HG03135 (cell line): ENCODE data around the gene ANKRD34C.
"Not testable (repeated sequence)": the region's sequence is repeated elsewhere in the genome, so short reads cannot be mapped to it uniquely, and the experiment has no call there.

Experiments used
- ATAC-seq: cut with Tn5 transposase; IDR thresholded peaks from one replicate; pipeline ENCODE4 v1.9.1; 2021; ENCODE audit warnings: mild to moderate bottlenecking, moderate library complexity; ENCODE audit not compliant: unreplicated experiment

The ANKRD34C gene

DNA sequence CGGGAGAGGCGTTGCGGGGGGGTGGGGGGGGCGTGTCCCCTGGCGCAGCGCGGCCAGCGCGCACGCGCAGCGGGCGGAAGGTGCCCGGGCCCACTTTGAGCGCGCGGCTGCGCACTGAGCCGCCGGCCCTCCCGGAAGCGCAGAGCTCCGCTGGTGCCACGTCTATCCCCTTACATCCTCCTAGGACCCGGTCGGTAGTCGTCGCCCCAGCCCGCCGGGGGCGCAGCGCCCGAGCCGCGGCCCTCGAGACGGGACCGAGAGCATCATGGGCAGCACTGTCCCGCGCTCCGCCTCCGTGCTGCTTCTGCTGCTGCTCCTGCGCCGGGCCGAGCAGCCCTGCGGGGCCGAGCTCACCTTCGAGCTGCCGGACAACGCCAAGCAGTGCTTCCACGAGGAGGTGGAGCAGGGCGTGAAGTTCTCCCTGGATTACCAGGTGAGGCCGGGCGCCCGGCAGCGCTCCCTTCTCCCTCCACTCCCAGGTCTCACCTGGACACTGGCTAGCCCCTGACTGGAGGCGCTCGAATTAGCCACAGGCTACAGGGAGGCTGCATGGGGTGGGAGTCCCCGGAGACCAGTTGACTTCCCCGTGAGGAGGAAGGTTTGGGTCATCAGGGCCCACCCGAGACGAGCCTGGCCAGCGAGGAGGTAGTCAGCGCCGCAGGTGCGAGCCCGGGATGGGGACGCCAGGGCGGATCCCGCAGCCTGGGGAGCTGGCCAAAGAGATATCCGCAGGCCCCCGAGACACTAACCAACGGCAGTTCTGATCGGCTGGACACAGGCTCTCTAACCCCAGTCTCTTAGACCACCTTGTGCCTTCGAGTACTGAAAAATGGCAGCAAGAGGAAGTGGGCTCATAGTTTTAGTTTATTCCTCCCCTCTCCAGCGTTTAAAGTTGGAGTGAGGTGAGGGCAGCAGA, 28.7 kb downstream of the ANKRD34C start, which contains the start of gene TMED3:
Gene TMED3 (plus strand): TSS at position 128 of the 916 bp plus-strand sequence. CDS start 138 bp downstream, at position 266.
- peak; percentile 90 for ATAC-seq

DNA sequence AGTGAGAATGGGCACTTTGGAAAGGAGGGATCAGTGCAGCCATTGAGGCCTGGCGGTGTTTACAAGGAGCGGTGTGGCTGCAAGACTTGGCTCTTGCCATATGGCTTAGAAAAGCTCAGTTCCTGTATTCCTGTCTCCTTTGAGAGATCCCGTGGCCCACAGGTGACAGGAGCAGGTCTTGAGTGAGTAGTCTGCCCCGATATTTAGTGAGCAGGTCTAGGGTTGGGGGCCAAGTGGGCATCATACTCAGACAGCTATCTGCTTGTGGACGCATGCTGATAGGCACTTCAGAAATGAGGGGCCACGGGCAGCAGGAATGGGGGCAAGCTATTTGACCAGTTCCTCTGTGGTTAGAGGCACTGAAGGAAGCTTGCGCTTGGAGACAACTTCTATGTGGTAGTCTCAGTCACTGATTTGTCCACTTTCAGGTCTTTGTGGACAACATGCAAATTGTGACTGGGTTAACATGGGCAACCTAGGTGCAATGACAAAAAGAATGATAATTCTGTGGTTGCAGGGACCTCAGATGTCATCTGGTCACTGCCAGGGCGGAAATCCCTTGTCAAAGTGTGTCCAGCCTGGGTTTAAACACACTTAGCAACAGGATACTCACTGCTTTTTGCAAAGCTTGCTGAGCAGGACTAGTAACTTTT, 29.5 kb downstream of the ANKRD34C start:
- no peak for ATAC-seq

DNA sequence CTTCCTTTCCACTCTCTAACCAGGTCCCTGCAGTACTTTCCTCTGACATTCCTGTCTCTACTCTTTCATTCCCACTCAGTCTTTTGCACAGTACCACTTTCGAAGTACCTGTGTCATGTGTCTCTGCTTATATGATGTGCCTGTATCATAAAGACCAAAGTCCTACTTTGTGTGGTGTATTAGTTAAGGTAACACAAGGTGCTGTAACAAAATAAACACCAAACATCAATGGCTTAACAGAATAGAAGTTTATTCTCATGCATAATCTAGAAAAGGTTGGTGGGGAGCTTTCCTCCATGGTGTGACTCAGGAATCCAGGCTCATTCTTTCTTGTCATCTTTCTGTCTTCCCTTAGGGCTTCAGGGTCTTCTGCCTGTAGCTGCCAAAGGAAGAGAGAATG, 31.7 kb downstream of the ANKRD34C start:
- no peak for ATAC-seq

DNA sequence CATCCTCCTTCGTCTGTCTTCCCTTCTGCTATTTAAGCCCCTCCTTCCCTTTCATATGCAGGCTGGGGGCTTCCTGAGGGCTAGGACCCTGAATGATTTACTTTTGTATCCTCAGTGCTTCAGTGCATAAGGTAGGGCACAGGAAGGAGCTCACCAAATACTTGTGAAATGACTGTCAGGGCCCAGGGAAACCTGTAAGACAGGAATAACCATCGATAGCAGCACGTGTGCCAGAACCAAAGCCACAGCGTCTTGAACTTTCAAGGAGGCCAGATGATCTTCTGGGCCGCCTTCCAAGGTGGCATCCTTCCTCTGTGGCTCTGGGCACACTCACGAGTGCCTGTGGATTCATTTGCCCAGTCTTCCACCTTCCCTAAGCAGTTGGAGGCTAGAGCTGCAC, 32.3 kb downstream of the ANKRD34C start:
- ATAC-seq: no peak

DNA sequence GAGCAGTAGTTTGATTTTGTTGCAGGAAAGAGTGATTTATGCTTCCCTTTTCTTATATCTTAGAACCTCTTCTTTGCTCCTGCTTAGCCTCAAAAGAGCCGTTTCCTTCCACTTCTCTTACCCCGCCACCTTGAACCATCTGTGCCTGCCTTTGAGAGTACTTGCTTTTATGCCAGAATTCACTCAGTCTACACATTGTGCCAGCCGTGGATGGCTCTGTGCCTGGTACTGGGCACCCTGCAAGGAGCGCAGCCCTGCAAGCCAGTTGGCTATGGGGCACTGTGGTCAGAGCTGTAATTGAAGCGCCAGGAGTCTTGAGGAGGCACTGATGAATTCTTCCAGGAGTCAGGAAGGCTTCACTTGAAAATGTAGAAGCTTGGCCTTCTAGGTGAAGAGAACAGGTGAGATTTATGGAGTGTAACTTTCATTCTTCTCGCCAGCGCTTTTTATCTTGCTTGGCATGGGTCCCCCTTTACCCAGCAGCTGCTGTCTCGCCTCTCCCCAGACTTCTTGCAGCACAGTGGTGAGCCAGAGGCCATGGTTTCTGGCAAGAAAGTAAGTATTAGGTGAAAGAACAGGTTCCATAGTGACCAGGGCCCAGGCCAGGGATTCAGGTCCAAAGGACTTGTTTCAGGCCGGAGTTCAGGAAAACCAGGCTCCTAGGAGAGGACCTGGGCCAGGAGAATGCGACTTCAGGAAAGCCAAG, 33.3 kb downstream of the ANKRD34C start:
- no peak for ATAC-seq

DNA sequence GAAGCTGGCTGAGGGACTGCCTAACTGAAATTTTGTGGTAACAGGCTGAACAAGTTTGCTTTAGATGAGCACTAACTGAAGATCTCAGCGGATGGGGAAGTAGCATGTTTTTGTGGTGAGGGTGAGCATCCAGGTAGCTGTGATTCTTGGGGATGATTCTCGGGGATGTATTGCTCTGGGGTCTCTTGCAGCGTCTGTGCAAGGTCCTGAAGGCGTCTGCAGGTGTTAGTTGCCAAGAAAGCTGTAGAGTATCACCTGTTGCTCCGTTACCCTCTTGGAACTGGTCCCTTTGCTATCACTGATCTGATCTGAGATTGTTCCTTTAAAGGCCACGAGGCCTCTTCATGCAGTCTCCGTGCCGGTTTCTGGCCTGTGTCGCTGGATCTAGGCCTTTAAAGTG, 34.3 kb downstream of the ANKRD34C start:
- no peak for ATAC-seq

DNA sequence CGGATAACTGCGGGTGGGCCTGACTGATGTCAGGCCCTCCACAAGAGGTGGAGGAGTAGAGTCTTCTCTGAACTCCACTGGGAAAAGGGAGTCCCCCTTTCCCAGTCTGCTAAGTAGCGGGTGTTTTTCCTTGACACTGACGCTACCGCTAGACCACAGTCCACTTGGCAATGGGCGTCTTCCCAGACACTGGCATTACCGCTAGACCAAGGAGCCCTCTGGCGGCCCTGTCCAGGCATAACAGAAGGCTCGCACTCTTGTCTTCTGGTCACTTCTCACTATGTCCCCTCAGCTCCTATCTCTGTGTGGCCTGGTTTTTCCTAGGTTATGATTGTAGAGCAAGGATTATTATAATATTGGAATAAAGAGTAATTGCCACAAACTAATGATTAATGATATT, 37.5 kb downstream of the ANKRD34C start:
- ATAC-seq: not testable (repeated sequence)

DNA sequence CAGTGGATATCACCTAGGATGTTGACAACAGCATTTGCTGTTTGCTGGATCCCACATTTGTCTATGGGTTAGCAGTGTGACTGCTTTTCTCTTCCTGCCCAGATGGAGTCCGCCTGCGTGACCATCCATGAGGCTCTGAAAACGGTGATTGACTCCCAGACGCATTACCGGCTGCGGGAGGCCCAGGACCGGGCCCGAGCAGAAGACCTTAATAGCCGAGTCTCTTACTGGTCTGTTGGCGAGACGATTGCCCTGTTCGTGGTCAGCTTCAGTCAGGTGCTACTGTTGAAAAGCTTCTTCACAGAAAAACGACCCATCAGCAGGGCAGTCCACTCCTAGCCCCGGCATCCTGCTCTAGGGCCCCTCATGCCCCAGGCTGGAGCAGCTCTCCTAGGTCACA, 39.4 kb downstream of the ANKRD34C start:
- ATAC-seq: no peak

DNA sequence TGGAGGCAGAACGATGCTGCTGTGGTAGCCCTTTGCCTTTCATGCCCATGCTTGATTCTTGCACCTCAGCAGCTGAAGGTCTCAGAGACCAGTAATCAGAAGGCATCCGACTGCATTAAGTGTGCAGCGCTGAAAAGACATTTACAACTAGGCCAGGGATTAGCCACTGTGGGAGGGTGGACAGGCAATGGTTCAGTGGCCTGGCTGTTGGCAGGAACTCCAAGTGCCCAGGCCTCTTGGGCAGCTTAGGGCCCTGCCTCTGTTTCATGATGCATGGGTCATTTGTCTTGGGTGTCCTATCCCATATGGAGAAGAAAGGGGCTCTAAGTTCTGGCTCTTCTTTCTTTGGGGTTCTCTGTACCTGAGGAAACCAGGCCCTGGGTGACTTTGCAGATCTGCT, 39.8 kb downstream of the ANKRD34C start:
- ATAC-seq: no peak

DNA sequence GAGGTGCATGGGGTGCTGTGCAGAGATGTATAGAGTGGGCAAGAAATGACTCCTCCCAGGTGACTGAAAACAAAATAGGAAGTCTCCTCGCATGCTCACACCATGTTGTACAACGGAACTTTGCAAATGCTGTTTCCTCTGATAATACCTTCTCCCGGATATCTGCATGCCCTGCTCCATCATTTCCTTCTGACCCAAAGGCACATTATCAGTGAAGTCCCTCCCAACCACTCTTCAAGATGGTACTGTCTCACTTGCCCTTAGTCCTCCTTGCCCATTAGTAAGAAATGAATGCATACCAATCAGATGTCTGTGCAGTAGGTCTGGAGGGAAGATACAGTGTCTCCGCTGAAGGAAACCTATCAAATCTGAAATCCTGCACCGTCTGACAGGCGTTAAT, 40.4 kb downstream of the ANKRD34C start:
- ATAC-seq: no peak

DNA sequence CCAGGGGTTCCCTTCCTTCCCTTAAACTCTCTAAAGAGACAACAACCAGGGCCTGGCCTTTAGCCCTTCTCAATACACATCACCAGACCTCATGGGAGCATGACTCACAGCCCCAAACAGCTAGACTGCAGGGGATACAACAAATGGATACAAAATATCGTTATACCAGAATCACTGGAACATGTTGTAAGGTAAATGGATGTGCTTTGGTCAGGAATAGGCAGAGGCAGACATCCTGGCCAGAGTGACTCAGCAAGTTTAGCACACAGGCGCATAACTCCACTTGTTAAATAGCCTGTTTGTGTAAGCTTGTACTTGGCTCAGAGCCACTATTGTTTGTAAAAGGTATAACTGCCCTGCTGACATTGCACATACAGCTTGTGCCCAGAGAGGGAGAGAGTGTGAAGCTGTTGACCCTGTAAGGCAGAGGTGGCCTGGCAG, 46.7 kb downstream of the ANKRD34C start:
- no peak for ATAC-seq
